GM23338 (cell line): ENCODE data around the gene PRPH2. TPM values are rescaled to one million over a fixed set of nuclear protein-coding genes. Genes with fewer than 3 reads are reported as not detected.

Experiments used
- ATAC-seq: fragments of 200-7000 bp; cut with Tn5 transposase; 3 replicates; pipeline ENCODE4 v1.9.1; 2020
- DNase-seq: peaks from one replicate; pipeline ENCODE4 v3.0.0-alpha.2; 2015; ENCODE audit warnings: low spot score
- H2AFZ ChIP-seq: fragments of 200-600 bp; sonication (generic); 2 replicates; pipeline ENCODE4 v1.8.0; 2016; ENCODE audit warnings: antibody characterized with exemption, mild to moderate bottlenecking, moderate library complexity
- H3F3A ChIP-seq: fragments of 200-600 bp; sonication (generic); replicated peaks from 2 replicates; pipeline ENCODE4 v1.8.0; 2017; ENCODE audit warnings: antibody characterized with exemption, mixed run types, low read depth
- H3K27ac ChIP-seq: fragments of 200-600 bp; sonication (generic); 2 replicates; pipeline ENCODE4 v1.6.1; 2016; ENCODE audit warnings: low read depth
- H3K27me3 ChIP-seq: fragments of 200-600 bp; sonication (generic); 2 replicates; pipeline ENCODE4 v1.8.0; 2016; ENCODE audit warnings: mild to moderate bottlenecking, mixed run types, moderate library complexity; ENCODE audit not compliant: insufficient read depth
- H3K36me3 ChIP-seq: fragments of 200-600 bp; sonication (generic); 2 replicates; pipeline ENCODE4 v1.8.0; 2016; ENCODE audit warnings: mild to moderate bottlenecking; ENCODE audit not compliant: insufficient read depth
- H3K4me1 ChIP-seq: fragments of 200-600 bp; sonication (generic); 2 replicates; pipeline ENCODE4 v1.8.0; 2016; ENCODE audit warnings: mild to moderate bottlenecking, moderate library complexity; ENCODE audit not compliant: insufficient read depth
- H3K4me2 ChIP-seq: fragments of 200-600 bp; sonication (generic); 2 replicates; pipeline ENCODE4 v1.7.1; 2017; ENCODE audit warnings: mixed run types
- H3K4me3 ChIP-seq: fragments of 200-600 bp; sonication (generic); 2 replicates; pipeline ENCODE4 v1.6.1; 2016; ENCODE audit warnings: mixed run types
- H3K79me2 ChIP-seq: fragments of 200-600 bp; sonication (generic); replicated peaks from 2 replicates; pipeline ENCODE4 v1.8.0; 2017; ENCODE audit warnings: mild to moderate bottlenecking; ENCODE audit not compliant: insufficient read depth
- H3K9me2 ChIP-seq: fragments of 200-600 bp; sonication (generic); 2 replicates; pipeline ENCODE4 v1.8.0; 2017; ENCODE audit not compliant: insufficient read depth
- H4K20me1 ChIP-seq: fragments of 200-600 bp; sonication (generic); replicated peaks from 2 replicates; pipeline ENCODE4 v1.8.0; 2017; ENCODE audit warnings: mild to moderate bottlenecking; ENCODE audit not compliant: insufficient read depth
- H3K27ac Mint-ChIP-seq: 2 replicates; pipeline ENCODE4 v1.8.0; 2020; ENCODE audit warnings: inconsistent platforms, mild to moderate bottlenecking, moderate library complexity, mixed read lengths
- H3K27me3 Mint-ChIP-seq: 3 replicates; pipeline ENCODE4 v1.8.0; 2022; ENCODE audit warnings: low read depth, mild to moderate bottlenecking, moderate library complexity, mixed read lengths, inconsistent platforms; ENCODE audit not compliant: insufficient read depth, poor library complexity
- H3K36me3 Mint-ChIP-seq: 3 replicates; pipeline ENCODE4 v1.8.0; 2021; ENCODE audit warnings: low read depth, mild to moderate bottlenecking, inconsistent platforms, moderate library complexity, mixed read lengths
- H3K4me1 Mint-ChIP-seq: 3 replicates; pipeline ENCODE4 v1.8.0; 2020; ENCODE audit warnings: mild to moderate bottlenecking, inconsistent platforms, mixed read lengths
- H3K4me3 Mint-ChIP-seq: 3 replicates; pipeline ENCODE4 v1.8.0; 2021; ENCODE audit warnings: moderate library complexity, mild to moderate bottlenecking, inconsistent platforms, mixed read lengths
- H3K9me3 Mint-ChIP-seq: 3 replicates; pipeline ENCODE4 v1.8.0; 2020; ENCODE audit warnings: moderate library complexity, mild to moderate bottlenecking, inconsistent platforms, mixed read lengths
- CREB1 ChIP-seq: fragments of 250-450 bp; sonication (Bioruptor Pico); IDR thresholded peaks from 2 replicates; pipeline ENCODE4 v1.5.0; 2020; ENCODE audit warnings: low read depth, mild to moderate bottlenecking, moderate library complexity
- EZH2 ChIP-seq: fragments of 200-600 bp; sonication (generic); IDR thresholded peaks from one replicate; pipeline ENCODE4 v1.8.0; 2017; ENCODE audit warnings: antibody characterized with exemption, mild to moderate bottlenecking, low read depth; ENCODE audit not compliant: unreplicated experiment
- EZH2phosphoT487 ChIP-seq: fragments of 200-600 bp; sonication (generic); IDR thresholded peaks from one replicate; pipeline ENCODE4 v1.8.1; 2018; ENCODE audit warnings: antibody characterized with exemption; ENCODE audit not compliant: unreplicated experiment
- JUNB ChIP-seq: IDR thresholded peaks from one replicate; pipeline ENCODE4 v1.6.1; 2016; ENCODE audit warnings: antibody characterized with exemption; ENCODE audit not compliant: unreplicated experiment
- NANOG ChIP-seq: IDR thresholded peaks from 2 replicates; pipeline ENCODE4 v1.6.1; 2016; ENCODE audit warnings: antibody characterized with exemption, borderline replicate concordance
- POLR2AphosphoS5 ChIP-seq: IDR thresholded peaks from 2 replicates; pipeline ENCODE4 v1.6.1; 2016; ENCODE audit warnings: antibody characterized with exemption, low read depth
- STAT1 ChIP-seq: IDR thresholded peaks from one replicate; pipeline ENCODE4 v1.6.1; 2016; ENCODE audit warnings: antibody characterized with exemption; ENCODE audit not compliant: unreplicated experiment
- ZNF114 ChIP-seq: fragments of 250-450 bp; sonication (Bioruptor Pico); IDR thresholded peaks from 2 replicates; pipeline ENCODE4 v1.5.0; 2020; ENCODE audit warnings: mild to moderate bottlenecking, moderate library complexity
- ZNF331 ChIP-seq: fragments of 250-450 bp; sonication (Bioruptor Pico); IDR thresholded peaks from 2 replicates; pipeline ENCODE4 v1.5.0; 2020; ENCODE audit warnings: low read depth, mild to moderate bottlenecking, moderate library complexity
- polyA plus RNA-seq: library from polyadenylated mRNA; unstranded; fragments of >200 nt; fragmentation: Nextera tagmentation; extraction: Ambion mirVana; gene quantifications from 2 replicates; pipeline ENCODE4 v1.2.1, GENCODE V29; 2016
- total RNA-seq: library from RNA; depleted of rRNA; stranded (reverse); fragments of >200 nt; shearing (Covaris generic); gene quantifications from 2 replicates; pipeline ENCODE4 v1.2.3, GENCODE V29; 2014
- TF ChIP-seq, protein P1 (sequence below): IDR thresholded peaks from one replicate; pipeline ENCODE4 v1.6.1; 2018; ENCODE audit warnings: antibody characterized with exemption; ENCODE audit not compliant: unreplicated experiment
- TF ChIP-seq, protein P2 (sequence below): fragments of 250-450 bp; sonication (Bioruptor Pico); IDR thresholded peaks from 2 replicates; pipeline ENCODE4 v1.5.0; 2020; ENCODE audit warnings: mild to moderate bottlenecking, moderate library complexity
- TF ChIP-seq, protein P3 (sequence below): IDR thresholded peaks from 2 replicates; pipeline ENCODE4 v1.6.1; 2016; ENCODE audit warnings: antibody characterized with exemption
- TF ChIP-seq, protein P4 (sequence below), 2 experiments: fragments of 200-600 bp in 1 of 2; sonication (generic) in 1 of 2; conservative IDR thresholded peaks; 2 replicates each; pipeline versions ENCODE4 v1.5.1 to v1.6.1; 2016 to 2017; ENCODE audit warnings: antibody characterized with exemption in 2 of 2, low read depth in 2 of 2, mild to moderate bottlenecking in 2 of 2, moderate library complexity in 1 of 2

Gene PRPH2
- total and polyA plus RNA-seq, 2 experiments from 2014 or later = 0.50 to 0.52 TPM

DNA sequence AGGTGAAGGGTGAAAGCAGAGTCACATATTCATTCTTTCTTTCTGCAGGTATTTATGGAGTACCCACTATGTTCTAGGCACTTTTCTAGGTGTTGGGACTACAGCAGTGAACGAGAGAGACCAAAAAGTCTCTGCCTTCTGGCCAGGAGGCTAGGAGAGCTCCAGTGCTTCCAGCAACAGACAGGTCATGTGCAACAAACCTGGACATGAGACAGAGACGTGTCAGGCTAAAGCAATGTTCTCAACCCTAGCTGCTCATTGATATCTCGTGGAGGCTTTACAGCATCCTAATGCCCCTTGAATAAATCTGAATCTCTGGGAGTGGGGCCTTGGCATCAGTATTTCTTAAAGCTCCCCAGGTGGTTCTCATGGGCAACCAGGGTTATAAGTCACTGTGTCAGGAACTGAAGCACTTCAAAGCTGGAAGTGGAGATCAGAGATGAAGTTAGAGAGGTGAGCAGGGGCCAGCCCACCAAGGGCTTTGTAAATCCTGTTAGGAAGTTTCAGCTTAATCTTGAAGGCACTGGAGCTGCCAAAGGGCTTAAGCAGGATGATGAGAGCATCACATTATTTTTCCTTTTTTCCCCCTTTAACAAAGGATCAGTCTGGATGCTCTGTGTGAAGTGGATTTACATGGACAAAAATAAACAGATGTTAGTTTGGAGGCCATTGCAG lies 36.5 kb upstream of the PRPH2 start:
- Mint-ChIP-seq H3K9me3 (no peaks in the 10 kb centered on the region), H3K27me3 (peaks cover 1% of the 10 kb centered on the region), H3K36me3 (peaks cover 9% of the 10 kb centered on the region), H3K27ac (no peak overlapping the region), H3K4me3 (no peak overlapping the region; the same call in 2 of the 3 replicates), H3K4me1 (peaks cover 50% of the 10 kb centered on the region)
- no peak for ATAC-seq
- Histone ChIP-seq H2AFZ (no peak overlapping the region), H3F3A (peaks cover 10% of the 10 kb centered on the region), H3K36me3 (no peaks in the 10 kb centered on the region), H3K4me1 (peaks cover 43% of the 10 kb centered on the region), H3K27me3 (no peaks in the 10 kb centered on the region), H3K4me2 (no peak overlapping the region), H3K79me2 (0 out of 2 replicates have a peak, but pooled peaks cover 11% of the 10 kb centered on the region), H3K9me2 (no peaks in the 10 kb centered on the region), H4K20me1 (no peaks in the 10 kb centered on the region), H3K4me3 (no peak overlapping the region), H3K27ac (peak overlapping the region; percentile 57; the same call in 1 of the 2 replicates)
- TF ChIP-seq, protein P1, sequence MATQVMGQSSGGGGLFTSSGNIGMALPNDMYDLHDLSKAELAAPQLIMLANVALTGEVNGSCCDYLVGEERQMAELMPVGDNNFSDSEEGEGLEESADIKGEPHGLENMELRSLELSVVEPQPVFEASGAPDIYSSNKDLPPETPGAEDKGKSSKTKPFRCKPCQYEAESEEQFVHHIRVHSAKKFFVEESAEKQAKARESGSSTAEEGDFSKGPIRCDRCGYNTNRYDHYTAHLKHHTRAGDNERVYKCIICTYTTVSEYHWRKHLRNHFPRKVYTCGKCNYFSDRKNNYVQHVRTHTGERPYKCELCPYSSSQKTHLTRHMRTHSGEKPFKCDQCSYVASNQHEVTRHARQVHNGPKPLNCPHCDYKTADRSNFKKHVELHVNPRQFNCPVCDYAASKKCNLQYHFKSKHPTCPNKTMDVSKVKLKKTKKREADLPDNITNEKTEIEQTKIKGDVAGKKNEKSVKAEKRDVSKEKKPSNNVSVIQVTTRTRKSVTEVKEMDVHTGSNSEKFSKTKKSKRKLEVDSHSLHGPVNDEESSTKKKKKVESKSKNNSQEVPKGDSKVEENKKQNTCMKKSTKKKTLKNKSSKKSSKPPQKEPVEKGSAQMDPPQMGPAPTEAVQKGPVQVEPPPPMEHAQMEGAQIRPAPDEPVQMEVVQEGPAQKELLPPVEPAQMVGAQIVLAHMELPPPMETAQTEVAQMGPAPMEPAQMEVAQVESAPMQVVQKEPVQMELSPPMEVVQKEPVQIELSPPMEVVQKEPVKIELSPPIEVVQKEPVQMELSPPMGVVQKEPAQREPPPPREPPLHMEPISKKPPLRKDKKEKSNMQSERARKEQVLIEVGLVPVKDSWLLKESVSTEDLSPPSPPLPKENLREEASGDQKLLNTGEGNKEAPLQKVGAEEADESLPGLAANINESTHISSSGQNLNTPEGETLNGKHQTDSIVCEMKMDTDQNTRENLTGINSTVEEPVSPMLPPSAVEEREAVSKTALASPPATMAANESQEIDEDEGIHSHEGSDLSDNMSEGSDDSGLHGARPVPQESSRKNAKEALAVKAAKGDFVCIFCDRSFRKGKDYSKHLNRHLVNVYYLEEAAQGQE = no peak
- TF ChIP-seq, protein P2, sequence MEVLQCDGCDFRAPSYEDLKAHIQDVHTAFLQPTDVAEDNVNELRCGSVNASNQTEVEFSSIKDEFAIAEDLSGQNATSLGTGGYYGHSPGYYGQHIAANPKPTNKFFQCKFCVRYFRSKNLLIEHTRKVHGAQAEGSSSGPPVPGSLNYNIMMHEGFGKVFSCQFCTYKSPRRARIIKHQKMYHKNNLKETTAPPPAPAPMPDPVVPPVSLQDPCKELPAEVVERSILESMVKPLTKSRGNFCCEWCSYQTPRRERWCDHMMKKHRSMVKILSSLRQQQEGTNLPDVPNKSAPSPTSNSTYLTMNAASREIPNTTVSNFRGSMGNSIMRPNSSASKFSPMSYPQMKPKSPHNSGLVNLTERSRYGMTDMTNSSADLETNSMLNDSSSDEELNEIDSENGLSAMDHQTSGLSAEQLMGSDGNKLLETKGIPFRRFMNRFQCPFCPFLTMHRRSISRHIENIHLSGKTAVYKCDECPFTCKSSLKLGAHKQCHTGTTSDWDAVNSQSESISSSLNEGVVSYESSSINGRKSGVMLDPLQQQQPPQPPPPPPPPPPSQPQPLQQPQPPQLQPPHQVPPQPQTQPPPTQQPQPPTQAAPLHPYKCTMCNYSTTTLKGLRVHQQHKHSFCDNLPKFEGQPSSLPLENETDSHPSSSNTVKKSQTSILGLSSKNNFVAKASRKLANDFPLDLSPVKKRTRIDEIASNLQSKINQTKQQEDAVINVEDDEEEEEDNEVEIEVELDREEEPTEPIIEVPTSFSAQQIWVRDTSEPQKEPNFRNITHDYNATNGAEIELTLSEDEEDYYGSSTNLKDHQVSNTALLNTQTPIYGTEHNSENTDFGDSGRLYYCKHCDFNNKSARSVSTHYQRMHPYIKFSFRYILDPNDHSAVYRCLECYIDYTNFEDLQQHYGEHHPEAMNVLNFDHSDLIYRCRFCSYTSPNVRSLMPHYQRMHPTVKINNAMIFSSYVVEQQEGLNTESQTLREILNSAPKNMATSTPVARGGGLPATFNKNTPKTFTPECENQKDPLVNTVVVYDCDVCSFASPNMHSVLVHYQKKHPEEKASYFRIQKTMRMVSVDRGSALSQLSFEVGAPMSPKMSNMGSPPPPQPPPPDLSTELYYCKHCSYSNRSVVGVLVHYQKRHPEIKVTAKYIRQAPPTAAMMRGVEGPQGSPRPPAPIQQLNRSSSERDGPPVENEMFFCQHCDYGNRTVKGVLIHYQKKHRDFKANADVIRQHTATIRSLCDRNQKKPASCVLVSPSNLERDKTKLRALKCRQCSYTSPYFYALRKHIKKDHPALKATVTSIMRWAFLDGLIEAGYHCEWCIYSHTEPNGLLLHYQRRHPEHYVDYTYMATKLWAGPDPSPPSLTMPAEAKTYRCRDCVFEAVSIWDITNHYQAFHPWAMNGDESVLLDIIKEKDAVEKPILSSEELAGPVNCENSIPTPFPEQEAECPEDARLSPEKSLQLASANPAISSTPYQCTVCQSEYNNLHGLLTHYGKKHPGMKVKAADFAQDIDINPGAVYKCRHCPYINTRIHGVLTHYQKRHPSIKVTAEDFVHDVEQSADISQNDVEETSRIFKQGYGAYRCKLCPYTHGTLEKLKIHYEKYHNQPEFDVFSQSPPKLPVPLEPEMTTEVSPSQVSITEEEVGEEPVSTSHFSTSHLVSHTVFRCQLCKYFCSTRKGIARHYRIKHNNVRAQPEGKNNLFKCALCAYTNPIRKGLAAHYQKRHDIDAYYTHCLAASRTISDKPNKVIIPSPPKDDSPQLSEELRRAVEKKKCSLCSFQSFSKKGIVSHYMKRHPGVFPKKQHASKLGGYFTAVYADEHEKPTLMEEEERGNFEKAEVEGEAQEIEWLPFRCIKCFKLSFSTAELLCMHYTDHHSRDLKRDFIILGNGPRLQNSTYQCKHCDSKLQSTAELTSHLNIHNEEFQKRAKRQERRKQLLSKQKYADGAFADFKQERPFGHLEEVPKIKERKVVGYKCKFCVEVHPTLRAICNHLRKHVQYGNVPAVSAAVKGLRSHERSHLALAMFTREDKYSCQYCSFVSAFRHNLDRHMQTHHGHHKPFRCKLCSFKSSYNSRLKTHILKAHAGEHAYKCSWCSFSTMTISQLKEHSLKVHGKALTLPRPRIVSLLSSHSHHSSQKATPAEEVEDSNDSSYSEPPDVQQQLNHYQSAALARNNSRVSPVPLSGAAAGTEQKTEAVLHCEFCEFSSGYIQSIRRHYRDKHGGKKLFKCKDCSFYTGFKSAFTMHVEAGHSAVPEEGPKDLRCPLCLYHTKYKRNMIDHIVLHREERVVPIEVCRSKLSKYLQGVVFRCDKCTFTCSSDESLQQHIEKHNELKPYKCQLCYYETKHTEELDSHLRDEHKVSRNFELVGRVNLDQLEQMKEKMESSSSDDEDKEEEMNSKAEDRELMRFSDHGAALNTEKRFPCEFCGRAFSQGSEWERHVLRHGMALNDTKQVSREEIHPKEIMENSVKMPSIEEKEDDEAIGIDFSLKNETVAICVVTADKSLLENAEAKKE = no peak
- no peak for TF ChIP-seq STAT1
- TF ChIP-seq POLR2AphosphoS5 = no peak
- TF ChIP-seq EZH2 = no peak
- TF ChIP-seq ZNF114 (CRISPR knock-in tag) = no peak
- TF ChIP-seq, protein P3, sequence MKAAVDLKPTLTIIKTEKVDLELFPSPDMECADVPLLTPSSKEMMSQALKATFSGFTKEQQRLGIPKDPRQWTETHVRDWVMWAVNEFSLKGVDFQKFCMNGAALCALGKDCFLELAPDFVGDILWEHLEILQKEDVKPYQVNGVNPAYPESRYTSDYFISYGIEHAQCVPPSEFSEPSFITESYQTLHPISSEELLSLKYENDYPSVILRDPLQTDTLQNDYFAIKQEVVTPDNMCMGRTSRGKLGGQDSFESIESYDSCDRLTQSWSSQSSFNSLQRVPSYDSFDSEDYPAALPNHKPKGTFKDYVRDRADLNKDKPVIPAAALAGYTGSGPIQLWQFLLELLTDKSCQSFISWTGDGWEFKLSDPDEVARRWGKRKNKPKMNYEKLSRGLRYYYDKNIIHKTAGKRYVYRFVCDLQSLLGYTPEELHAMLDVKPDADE = no peak
- no peak for TF ChIP-seq ZNF331 (CRISPR knock-in tag)
- TF ChIP-seq EZH2phosphoT487 = no peak
- TF ChIP-seq NANOG = no peak
- TF ChIP-seq CREB1 = no peak
- no peak for TF ChIP-seq JUNB
- TF ChIP-seq, protein P4, sequence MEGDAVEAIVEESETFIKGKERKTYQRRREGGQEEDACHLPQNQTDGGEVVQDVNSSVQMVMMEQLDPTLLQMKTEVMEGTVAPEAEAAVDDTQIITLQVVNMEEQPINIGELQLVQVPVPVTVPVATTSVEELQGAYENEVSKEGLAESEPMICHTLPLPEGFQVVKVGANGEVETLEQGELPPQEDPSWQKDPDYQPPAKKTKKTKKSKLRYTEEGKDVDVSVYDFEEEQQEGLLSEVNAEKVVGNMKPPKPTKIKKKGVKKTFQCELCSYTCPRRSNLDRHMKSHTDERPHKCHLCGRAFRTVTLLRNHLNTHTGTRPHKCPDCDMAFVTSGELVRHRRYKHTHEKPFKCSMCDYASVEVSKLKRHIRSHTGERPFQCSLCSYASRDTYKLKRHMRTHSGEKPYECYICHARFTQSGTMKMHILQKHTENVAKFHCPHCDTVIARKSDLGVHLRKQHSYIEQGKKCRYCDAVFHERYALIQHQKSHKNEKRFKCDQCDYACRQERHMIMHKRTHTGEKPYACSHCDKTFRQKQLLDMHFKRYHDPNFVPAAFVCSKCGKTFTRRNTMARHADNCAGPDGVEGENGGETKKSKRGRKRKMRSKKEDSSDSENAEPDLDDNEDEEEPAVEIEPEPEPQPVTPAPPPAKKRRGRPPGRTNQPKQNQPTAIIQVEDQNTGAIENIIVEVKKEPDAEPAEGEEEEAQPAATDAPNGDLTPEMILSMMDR (conservative IDR thresholded peaks at IDR 0.05; ENCODE audit: low read depth in 2 of 2) = no peak
- no peak for DNase-seq
